Adrenal gland (tissue), 12 donors: ENCODE measurements around the gene HELZ. TPM values are rescaled to one million over a fixed set of nuclear protein-coding genes. Genes with fewer than 3 reads are reported as not detected.

Experiments used
- DNase-seq, 7 donors: peaks; one replicate each; pipeline ENCODE4 v3.0.0-alpha.2; 2019 to 2020
- H3K27ac ChIP-seq, 5 donors: fragments of 200-600 bp; sonication (generic) in 4 of 5; 1 replicate in 3 of 5; 2 replicates in 2 of 5; pipeline versions ENCODE4 v1.5.1 to v1.8.0; 2016 to 2020; ENCODE audit warnings: mild to moderate bottlenecking in 1 of 5
- H3K27me3 ChIP-seq: fragments of 200-600 bp; 2 replicates; pipeline ENCODE4 v1.8.0; 2021
- H3K36me3 ChIP-seq, 2 donors: fragments of 200-600 bp; replicated peaks in 1 of 2; 1 replicate in 1 of 2; 2 replicates in 1 of 2; pipeline versions ENCODE4 v1.5.1 to v1.8.0; 2018 to 2022
- H3K4me1 ChIP-seq, 2 donors: fragments of 200-600 bp; replicated peaks in 1 of 2; 1 replicate in 1 of 2; 2 replicates in 1 of 2; pipeline versions ENCODE4 v1.5.1 to v1.8.0; 2018 to 2021
- H3K4me3 ChIP-seq, 4 donors: fragments of 200-600 bp; sonication (generic) in 3 of 4; one replicate each; pipeline ENCODE4 v1.5.1; 2016 to 2018
- H3K9me3 ChIP-seq, 3 donors: fragments of 200-600 bp; sonication (generic) in 1 of 3; replicated peaks in 1 of 3; 1 replicate in 2 of 3; 2 replicates in 1 of 3; pipeline versions ENCODE4 v1.5.1 to v1.8.0; 2016 to 2021
- CTCF ChIP-seq, 6 experiments: fragments of 450-650 bp in 4 of 6; fragments of 200-600 bp in 2 of 6; sonication (generic) in 1 of 6; IDR thresholded peaks; 1 replicate in 5 of 6; 2 replicates in 1 of 6; pipeline versions ENCODE4 v1.5.1 to v1.8.0; 2016 to 2021; ENCODE audit warnings: antibody characterized with exemption in 6 of 6, mild to moderate bottlenecking in 2 of 6, moderate library complexity in 1 of 6
- POLR2A ChIP-seq, 2 donors: fragments of 450-650 bp; IDR thresholded peaks; one replicate each; pipeline ENCODE4 v1.6.1; 2017; ENCODE audit warnings: antibody characterized with exemption in 2 of 2, mild to moderate bottlenecking in 2 of 2, moderate library complexity in 1 of 2
- WGBS, 4 donors: extraction: QIAGEN DNeasy Blood & Tissue Kit in 2 of 4; methylation state at CpG; one replicate each; pipeline versions ENCODE4 v1.1.5 to v1.1.7; 2013 to 2017; 5-methylcytosine and 5-hydroxymethylcytosine counted together
- intact Hi-C, 2 donors: fragments of 100-400 bp; cut with DNase I; formaldehyde crosslinking; loops; one replicate each; pipeline versions ENCODE4 v1.14.1 to v1.15.0; 2022 to 2023
- polyA plus RNA-seq, 3 donors: library from polyadenylated mRNA; stranded (reverse); fragments of 200-250 nt in 2 of 3; fragments of 350-450 nt in 1 of 3; fragmentation: Illumina TruSeq in 1 of 3; extraction: RNeasy Lipid Tissue Mini Kit (QIAGEN cat#74804) in 1 of 3; gene quantifications; one replicate each; pipeline ENCODE4 v1.2.3, GENCODE V29; 2013 to 2014
- total RNA-seq, 9 donors: library from RNA; depleted of rRNA in 4 of 9; stranded (reverse); fragments of >200 nt in 4 of 9; fragments of 120-200 nt in 1 of 9; fragmentation: NEBNext Ultra II Directional in 1 of 9; extraction: Animal tissue kit (Norgen Biotek cat#: 25700) in 1 of 9; gene quantifications; one replicate each; pipeline versions ENCODE4 v1.1.0 to v1.2.4, GENCODE V29; 2013 to 2023
- donor health status: healthy with polysubstance abuse.
- donor health status: Bipolar disorder and iron deficiency.
- donor health status: DM: yes; HTN: yes; CAD: no.
- donor health status: DM: no; HTN: no; CAD: no.
- donor health status: DM: no; HTN: no; CAD: no.
- donor health status: DM: yes; HTN: yes; CAD: no.

HELZ gene
- total and polyA plus RNA-seq, 12 donors = 3.1 to 88.0 (median 47.9) TPM

- no peak overlapping the region for H3K4me3 ChIP-seq
- intact Hi-C loops = no loop called here
- peaks cover 12 to 16% of the 10 kb centered on the region in 2 donors for H3K4me1 ChIP-seq
- H3K27me3 ChIP-seq = no peaks in the 10 kb centered on the region
- WGBS, 4 donors = 97 to 99% (median 98%) methylated on average over 3 of the region's 3 CpGs
- TF ChIP-seq POLR2A (IDR thresholded peaks at IDR 0.05) (no peak), CTCF (IDR thresholded peaks at IDR 0.05) (no peak)
- H3K27ac ChIP-seq = no peak overlapping the region
- no peaks in the 10 kb centered on the region for H3K9me3 ChIP-seq
- H3K36me3 ChIP-seq = peaks cover 0 to 9% of the 10 kb centered on the region in 2 donors
- DNase-seq = no peak
Observed at GRCh38 chr17:67137026-67137370, 108.0 kb downstream of the HELZ start.

- DNase-seq = no peak
- intact Hi-C loops = no loop called here
- TF ChIP-seq CTCF (IDR thresholded peaks at IDR 0.05) (no peak), POLR2A (IDR thresholded peaks at IDR 0.05) (no peak)
- H3K4me1 ChIP-seq = peaks cover 12 to 16% of the 10 kb centered on the region in 2 donors
- H3K4me3 ChIP-seq = no peak overlapping the region
- H3K27me3 ChIP-seq = no peaks in the 10 kb centered on the region
- 90 to 96% (median 93%) methylated on average over 5 of the region's 5 CpGs for WGBS, 4 donors
- no peaks in the 10 kb centered on the region for H3K9me3 ChIP-seq
- no peak overlapping the region for H3K27ac ChIP-seq
- H3K36me3 ChIP-seq = peaks cover 0 to 9% of the 10 kb centered on the region in 2 donors
Observed at GRCh38 chr17:67136191-67137025, 108.6 kb downstream of the HELZ start.

- Histone ChIP-seq H3K4me3 (no peak overlapping the region), H3K36me3 (peaks cover 0 to 16% of the 10 kb centered on the region in 2 donors), H3K9me3 (no peaks in the 10 kb centered on the region), H3K4me1 (peaks cover 0 to 8% of the 10 kb centered on the region in 2 donors), H3K27me3 (no peaks in the 10 kb centered on the region), H3K27ac (no peak overlapping the region)
- TF ChIP-seq CTCF (IDR thresholded peaks at IDR 0.05) (no peak), POLR2A (IDR thresholded peaks at IDR 0.05) (no peak)
- intact Hi-C loops = no loop called here
- no peak for DNase-seq
Observed at GRCh38 chr17:67133161-67133560, 111.8 kb downstream of the HELZ start.

GRCh38 chr17:67132366-67132765 is 112.6 kb downstream of the HELZ start:
- Histone ChIP-seq H3K27me3 (no peaks in the 10 kb centered on the region), H3K4me3 (no peak overlapping the region), H3K27ac (no peak overlapping the region), H3K9me3 (no peaks in the 10 kb centered on the region), H3K36me3 (peaks cover 0 to 17% of the 10 kb centered on the region in 2 donors), H3K4me1 (peaks cover 0 to 8% of the 10 kb centered on the region in 2 donors)
- no peak for DNase-seq
- intact Hi-C loops = no loop called here
- TF ChIP-seq CTCF (IDR thresholded peaks at IDR 0.05) (no peak), POLR2A (IDR thresholded peaks at IDR 0.05) (no peak)
- WGBS, 4 donors = 33 to 69% (median 50%) methylated on average over 1 of the region's 1 CpG
